ENCODE results near the gene ZXDC.

The ZXDC gene, protein sequence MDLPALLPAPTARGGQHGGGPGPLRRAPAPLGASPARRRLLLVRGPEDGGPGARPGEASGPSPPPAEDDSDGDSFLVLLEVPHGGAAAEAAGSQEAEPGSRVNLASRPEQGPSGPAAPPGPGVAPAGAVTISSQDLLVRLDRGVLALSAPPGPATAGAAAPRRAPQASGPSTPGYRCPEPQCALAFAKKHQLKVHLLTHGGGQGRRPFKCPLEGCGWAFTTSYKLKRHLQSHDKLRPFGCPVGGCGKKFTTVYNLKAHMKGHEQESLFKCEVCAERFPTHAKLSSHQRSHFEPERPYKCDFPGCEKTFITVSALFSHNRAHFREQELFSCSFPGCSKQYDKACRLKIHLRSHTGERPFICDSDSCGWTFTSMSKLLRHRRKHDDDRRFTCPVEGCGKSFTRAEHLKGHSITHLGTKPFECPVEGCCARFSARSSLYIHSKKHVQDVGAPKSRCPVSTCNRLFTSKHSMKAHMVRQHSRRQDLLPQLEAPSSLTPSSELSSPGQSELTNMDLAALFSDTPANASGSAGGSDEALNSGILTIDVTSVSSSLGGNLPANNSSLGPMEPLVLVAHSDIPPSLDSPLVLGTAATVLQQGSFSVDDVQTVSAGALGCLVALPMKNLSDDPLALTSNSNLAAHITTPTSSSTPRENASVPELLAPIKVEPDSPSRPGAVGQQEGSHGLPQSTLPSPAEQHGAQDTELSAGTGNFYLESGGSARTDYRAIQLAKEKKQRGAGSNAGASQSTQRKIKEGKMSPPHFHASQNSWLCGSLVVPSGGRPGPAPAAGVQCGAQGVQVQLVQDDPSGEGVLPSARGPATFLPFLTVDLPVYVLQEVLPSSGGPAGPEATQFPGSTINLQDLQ

DNA sequence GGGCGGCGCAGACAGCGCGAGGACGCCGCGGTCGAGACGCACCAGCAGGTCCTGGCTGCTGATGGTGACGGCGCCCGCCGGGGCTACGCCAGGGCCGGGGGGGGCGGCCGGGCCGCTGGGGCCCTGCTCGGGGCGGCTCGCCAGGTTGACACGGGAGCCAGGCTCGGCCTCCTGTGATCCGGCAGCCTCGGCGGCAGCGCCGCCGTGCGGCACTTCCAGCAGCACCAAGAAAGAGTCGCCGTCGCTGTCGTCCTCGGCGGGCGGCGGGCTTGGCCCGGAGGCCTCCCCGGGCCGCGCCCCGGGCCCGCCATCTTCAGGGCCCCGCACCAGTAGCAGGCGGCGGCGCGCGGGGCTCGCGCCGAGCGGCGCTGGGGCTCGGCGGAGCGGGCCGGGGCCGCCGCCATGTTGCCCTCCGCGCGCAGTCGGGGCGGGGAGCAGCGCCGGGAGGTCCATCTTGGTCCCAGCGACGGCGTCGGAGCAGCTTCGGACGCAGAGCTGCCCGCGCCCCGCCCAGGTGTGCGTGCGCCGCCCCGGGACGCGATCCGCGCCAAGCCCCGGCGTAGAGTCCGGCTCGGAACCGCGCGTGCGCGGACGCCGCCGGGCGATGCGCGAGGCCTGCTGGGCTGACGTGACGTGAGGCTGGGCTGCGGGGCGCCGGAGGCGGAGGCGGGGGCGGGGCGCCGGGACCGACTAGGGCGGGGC, at the start of gene ZXDC:
Gene ZXDC (minus strand): TSS at position 479 of the 702 bp plus-strand sequence. CDS start 26 bp downstream, at position 453.
- DNase-seq, result peak; percentile 90

DNA sequence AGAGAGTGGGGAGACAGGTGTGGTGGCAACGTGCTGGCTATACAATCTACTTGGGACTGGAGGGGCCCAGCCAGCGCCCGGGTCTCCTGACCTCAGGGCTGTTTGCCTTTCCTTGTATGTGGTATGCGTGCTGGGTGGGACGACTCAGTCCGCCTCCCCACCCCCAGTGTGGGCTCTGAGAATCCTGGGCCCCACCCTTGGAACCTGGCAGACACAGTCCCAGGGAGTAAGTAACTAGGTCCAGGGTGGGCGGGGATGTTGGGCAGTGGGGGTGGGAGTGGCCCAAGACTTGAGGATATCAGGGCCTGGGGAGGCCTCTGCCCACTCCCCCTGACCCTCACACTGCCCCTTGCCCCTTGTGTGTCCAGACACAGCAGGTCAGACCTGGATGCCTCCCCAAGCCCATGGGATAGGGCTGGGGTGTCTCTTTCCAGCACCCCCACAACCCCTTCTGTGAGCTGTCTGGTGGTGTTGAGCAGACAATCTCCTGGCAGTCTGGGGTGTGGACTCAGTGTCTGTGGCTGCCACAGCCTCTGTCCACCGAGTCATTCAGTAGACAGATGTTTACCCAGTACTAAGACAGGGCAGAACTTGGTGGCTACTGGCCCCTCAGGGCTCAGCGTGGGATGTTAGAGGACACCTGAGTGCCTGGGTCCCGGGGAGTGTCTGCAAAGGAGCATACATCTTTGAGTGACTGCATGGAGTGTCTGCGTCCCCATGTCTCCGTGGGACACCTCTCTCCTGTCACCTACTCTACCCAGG, 49.6 kb upstream of the ZXDC start:
- no peak for DNase-seq

DNA sequence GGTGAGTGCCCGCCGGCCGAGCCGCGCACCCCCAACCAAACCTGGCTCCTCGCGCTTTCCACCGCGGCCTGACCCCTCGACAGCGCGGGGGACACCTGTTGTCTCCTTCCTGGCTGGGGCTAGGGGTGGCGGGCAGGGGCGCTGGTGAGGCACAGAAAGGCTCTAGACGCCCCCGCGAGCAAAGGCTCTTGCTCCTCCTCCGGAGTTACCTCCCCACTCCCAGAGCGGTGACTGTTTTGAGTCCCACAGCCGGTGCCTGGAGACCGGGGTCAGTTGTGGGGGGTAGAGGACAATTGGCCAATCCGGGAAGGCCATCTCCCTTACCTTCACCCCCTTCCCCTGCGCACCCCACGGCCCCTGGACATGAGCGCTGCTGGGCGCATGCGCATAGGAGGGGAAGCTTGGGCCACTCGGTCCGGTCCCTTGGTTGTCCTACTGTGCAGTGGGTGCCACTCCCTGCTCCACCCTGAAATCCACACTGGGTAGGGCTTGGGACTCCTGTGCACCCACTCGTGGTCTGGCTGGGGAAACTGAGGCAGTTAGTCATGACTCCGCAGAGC, 48.8 kb upstream of the ZXDC start:
- no peak for DNase-seq

DNA sequence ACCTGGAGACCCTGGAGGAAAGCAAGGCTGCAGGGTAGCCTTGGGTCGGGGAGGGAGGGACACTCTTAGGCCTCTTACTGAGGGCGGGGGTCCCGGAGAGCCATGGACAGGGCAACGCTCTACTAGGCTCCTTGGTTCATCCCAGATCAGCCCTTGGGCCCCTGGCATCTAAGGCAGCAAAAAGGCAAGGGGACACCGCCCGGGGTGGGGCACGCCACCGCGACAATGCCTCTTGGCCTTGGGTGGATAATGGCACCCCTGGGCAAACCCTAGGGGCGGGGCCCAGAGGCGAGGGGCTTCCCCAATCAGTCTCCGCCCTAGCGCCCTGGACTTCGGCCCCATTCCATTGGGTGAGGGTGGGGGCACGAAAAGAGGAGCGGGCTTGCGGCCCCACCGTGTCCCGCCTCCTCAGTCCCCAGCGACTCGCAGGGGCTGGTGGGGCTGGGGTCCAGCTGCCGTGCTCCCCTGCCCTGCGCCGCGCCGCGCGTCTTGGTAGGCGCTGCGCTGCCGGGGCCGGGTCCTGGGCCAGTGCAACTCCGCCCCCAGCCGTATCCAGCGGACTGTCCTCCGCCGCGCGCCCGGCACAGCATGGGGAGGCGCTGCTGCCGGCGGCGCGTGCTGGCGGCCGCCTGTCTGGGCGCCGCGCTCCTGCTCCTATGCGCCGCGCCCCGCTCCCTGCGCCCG, 48.2 kb upstream of the ZXDC start, which contains the start of gene CHST13:
Gene CHST13 (plus strand): TSS at position 411 of the 684 bp plus-strand sequence. CDS start 178 bp downstream, at position 589.
- DNase-seq, result no peak

DNA sequence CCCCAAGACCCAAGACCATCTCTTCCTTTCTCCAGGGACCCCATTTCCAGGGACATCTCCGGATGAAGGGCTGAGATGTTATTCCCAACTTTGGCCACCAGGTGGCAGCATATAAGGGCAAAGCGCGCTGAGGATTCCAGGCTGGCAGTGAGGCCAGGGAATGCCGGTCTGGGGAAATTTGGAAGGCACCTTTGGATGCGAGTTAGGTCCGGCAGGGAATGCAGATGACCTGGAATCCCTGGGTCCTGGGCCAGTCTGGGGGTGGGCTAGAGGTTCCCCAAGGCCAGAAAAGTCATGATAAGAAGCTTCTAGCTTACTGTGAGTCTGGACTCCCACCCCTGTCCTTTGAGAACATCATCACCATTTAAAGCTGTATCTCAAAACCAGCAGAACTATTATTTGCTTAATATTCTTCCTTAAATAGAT, 46.7 kb upstream of the ZXDC start:
- DNase-seq, result peak; percentile 29

DNA sequence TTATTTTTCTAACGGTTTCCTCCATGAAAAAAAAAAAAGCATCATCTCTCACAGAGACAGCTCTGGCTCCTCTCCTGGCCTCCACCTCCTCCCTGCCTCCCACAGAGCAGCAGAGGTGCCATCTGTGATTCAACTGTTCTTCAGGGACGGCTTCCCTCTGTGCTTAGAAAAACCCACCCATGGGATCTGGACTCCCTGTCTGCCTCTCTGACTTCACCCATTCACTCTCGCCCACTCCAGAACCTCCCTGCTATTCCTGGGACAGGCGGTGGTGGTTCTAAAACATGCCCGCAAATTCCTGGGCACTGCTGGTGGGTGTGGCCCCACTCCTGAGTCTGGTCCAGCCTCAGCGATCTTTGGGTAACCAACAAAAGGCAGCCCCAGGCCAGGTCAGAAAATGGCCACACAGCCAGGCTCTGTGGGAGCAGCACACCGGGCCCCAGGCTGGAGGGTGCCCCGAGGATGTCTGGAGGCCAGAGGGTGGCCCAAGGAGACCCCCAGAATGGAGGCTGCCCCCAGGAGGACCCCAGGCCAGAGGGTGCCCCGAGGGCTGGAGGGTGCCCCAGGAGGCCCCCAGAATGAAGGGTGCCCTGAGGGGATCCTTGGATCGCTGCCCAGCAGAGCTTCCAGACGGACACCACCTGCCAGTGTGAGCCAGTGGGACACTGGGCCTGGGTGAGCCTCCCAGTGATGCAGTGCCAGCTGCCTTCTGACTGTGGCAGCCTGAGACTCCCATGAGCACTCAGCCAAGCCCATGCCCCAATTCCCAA, 45.6 kb upstream of the ZXDC start:
- no peak for DNase-seq

DNA sequence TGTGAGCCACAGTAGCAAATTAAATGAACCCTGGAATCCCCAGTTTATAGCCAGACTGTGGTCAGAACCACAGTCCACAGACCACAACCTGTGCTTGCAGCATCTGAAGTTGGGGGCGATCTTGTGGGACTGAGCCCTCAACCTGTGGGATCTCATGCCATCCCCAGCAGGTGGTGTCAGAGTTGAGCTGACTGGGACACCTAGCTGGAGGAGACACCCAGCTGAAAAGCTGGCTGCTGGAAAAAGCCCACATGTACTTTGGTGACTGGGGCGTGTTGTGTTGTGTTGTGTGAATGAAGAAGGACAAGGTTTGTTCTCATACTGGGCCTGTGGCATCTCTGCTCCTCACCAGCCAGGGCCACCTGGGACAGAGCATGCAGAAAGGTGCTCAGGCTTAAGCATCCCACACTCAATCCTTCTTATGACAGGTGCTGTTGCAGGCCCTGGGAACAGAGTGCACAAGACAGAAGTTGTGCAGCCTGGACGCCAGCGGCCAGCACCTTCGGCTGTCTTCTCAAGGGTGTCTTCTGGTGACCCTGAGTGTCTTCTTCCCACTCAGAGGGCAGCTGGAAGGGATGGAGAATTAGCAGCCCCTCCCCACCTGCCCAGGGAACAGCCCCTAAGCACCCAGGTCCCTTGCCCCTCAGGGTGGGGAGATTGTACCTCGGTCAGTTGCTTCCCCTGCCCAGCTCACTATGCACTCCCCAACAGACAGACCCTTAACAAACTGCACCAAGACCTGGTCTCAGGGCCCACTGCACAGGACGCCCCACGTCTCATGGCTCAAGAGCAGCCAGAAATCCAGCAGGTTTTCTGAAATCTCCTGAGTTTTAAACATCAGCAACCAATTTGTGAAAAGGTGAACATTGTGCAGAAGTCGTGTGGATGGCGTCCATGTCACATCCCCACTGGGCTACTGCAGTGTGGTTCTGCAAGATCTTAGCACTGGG, 44.1 kb upstream of the ZXDC start:
- DNase-seq, result no peak

DNA sequence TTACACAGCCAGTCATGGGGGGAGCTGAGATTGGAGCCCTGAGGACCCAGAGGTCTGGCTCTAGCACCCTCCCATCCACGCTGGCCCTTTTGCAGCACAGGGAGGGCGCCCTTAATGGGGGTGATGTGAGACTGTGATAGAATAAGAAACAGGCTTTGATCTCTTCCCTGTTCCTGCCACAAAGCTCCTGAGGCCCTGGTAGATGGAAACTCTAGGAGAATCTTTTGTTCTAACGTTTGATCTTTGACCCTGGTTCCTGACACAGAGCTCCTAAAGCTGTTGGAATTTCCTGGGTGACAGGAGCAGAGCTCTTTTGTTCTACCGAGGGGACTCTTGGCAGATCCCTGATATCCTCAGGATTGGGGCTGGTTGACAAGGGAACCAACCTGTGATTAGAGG, 43.1 kb upstream of the ZXDC start:
- no peak for DNase-seq

DNA sequence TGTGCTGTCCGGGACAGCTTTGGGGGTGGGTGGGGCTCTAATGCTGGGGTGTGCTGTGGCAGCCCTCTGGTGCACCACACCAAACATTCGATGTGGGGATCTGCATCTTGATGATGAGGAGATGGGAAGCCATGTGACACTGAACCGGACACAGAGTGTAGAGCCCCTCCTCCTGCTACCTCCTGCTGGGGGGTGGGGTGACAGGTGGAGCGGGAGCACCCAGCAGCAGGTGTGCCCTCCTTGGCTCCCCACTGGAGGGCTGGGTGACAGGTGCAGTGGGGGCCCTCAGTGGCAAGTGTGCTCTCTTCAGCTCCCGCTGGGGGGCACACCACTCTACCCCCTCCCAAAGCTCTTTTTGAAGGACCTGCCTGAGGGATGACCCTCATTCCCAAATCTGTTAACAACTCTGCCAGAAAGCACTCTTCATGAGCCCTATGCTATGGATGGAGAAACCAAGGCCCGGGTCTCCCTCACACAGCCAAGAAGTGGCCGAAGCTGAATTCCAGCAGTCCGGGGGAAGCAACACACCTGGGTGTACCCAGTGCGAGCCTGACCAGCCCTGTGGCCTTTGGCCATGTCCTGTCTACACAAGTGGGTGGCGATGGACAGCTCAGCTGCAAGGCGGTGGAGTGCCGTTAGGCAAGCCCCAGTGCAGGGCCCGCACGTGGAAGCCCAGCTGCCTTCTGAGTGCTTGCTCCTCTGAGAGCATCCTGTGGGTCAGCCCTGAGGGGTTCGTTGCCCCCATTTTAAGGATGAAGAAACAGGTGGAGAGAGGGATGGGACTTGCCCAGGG, 42.5 kb upstream of the ZXDC start:
- no peak for DNase-seq

DNA sequence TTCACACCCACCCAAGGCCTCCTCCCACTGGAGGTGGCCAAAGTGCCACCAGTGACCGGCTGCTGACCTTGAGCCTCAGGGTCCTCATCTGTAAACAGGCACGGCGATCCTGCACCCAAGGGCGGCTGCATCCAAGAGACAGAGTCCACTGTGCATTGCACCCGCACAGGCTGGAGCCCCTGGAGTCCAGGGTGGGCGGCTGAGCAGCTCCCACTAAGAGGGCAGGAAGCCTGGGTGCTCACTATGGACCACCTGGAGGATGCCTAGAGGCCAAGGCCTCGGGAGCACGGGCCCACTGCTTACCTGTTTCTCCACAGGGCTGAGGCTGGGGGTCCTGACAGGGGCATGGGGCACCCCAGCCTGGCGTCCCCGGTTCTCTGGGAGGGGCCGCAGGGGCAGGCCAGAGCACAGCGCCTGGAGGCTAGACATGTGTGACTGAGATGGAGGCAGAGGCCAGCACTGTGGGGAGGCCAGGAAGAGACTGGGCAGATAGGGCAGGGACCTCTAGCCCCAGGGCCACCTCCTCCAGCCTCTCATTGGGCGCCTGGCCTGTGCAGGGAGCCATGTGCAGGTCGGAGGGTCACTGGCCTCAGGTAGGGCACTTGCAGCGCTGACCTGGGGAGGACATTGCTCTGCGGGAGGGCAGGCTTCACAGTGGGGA, 41.7 kb upstream of the ZXDC start, which contains the start of gene UROC1:
Gene UROC1 (minus strand): TSS at position 483 of the 661 bp plus-strand sequence. CDS start 54 bp downstream, at position 429.
- no peak for DNase-seq

DNA sequence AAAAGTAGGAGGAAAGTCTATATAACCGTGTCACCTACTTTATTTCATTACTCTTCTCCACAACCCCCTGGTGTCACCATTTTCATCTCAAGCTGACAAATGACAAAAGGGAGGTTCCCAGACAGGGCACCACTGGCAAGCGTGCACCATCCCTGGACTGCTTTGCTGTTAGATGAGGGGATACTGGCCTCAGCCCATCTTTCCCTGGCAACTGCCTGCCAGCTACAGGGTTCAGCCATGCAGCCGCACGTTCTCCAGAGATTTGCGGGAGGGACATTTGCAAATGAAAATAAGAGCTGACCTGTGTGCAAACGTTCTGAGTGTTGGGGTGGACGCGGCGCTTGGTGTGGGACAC, 41.2 kb upstream of the ZXDC start:
- no peak for DNase-seq

DNA sequence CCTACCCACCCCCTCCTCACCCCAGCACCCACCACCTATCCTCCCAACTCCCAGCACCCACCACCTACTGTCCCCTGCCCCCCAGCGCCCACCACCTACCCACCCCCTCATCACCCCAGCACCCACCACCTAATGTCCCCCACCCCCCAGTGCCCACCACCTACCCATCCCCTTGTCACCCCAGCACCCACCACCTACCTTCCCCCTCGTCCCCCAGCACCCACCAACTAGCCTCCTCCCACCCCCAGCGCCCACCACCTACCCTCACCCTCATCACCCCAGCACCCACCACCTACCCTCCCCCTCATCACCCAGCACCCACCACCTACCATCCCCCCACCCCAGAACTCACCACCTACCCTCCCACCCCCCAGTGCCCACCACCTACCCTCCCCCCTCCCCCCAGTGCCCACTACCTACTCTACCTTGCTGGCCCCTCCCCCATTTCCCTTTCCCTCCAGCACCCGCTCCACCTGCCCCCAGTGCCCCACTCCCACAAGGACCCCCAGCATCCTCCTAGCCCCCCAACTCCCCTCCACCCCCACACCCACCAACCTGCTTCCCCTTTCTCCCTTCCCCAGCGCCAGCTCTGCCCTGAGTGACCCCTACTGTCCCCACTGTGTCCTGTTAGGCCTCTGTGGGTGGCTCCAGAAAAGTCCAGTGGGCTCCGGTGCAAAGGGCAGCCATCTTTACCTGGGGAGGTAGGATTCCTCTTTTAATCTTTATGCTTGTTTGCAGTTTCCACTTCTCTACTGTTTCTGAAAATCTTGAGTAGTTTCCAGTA, 40.7 kb upstream of the ZXDC start:
- no peak for DNase-seq

DNA sequence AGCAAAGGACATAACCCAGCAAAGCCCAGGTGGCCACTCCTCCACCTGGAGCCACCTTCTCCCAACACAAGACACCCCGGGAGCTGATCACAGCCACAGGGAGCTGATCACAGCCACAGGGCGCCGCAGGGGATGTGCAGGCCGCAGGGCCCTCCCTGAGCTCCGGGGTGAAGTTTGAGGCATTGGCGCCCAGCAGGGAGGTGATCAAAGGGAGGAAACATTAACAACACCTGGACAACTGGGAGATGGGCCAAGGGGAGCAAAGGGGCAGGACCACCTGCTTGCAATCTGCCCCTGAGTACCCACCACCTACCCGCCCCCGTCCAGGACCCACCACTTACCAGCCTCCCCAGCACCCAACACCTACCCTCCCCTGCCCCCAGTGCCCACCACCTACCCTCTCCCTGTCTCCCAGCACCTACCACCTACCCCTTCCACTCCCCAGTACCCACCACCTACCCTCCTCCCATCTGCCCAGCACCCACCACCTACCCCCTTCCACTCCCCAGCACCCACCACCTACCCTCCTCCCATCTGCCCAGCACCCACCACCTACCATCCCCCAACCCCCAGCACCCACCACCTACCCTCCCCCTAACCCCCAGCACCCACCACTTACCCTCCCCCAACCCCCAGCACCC, 39.5 kb upstream of the ZXDC start:
- no peak for DNase-seq

DNA sequence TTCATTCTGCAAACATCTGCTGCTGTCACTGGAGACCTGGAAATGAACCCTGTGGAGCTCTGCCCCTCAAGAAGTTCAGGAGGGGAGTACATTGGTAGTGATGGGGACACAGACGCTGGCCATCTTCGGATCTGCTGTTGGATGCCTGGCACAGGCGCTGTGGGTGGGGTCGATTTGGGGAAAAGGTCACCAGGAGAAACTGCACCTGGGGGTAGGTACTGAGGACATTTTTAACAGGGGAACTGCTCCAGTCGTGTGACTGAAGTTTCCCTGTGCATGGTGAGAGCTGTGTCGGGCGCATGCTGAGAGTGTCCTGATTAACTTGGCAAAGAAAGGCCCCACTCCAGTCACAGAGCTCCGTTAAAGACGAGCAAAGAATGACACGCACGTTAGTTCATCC, 38.5 kb upstream of the ZXDC start:
- no peak for DNase-seq

DNA sequence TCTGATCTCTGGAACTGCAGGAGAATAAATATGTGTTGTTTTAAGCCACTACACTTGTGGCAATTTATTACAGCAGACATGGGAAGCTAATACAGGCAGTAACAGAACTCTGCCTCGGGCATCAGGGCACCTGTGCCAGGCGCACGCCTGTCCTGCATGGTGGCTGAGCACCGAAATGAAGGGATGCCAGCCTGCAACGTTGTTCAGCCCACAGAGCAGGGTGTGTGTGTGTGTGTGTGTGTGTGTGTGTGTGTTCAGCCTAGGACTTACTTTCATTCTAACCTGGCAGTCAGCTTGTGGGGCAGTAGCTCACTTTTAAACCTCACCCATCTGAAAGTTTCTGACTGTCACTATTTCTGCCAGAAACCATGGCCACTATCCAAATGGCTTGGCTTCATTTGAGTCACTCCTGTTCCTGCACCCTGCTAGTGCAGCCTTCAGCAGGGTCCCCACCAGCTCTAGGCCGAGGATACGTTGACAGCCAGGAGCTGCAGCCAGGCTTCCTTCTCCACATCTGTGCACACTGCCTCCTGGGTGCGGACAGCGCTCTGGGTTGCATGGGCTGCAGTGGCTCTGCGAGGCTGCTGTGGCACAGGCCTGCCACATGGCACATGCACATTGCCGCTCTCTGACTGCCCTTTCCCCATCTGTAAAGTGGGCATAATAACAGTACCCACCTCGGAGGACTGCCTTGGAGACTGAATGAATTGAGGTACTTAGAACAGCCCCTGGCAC, 37.4 kb upstream of the ZXDC start:
- DNase-seq, result no peak

DNA sequence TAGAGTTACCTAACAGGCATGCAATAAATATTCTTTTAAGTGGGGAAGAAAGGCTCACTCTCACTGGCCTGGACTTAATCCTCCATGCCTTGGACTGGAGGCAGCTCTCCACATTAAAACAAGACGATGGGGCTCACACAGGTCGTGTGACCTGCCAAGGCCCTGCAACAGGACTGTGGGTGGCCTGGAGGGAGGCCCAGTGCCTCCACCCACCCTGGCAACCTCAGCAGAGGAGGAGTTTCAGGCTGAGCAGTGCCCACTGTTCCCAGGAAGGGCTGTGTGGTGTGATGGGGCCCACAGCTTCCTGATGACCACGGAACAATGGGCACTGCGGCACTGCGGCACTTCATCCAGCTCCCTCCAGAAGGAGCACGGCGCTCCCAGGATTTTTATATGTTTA, 36.3 kb upstream of the ZXDC start:
- DNase-seq, result no peak

Data from NCI-H1092 (cell line).